Measurements from ENCODE around the gene HNRNPA0. TPM values are rescaled to one million over a fixed set of nuclear protein-coding genes. Genes with fewer than 3 reads are reported as not detected.

Gene HNRNPA0
- total RNA-seq, 1 experiment from 2014 or later, result 38.9 TPM

GRCh38 chr5:137782055-137782454, 27.9 kb upstream of the HNRNPA0 start:
- DNase-seq (ENCODE audit: low read depth, low spot score) (no peak), ATAC-seq (no peak)
- Histone ChIP-seq H3K36me3 (ENCODE audit: control insufficient read depth in 1 of 2, insufficient read depth in 2 of 2, low read length in 2 of 2) (no peaks in the 10 kb centered on the region), H3K4me3 (replicated peaks in 1 of 2; ENCODE audit: low read depth in 1 of 2, low read length in 2 of 2) (no peak overlapping the region), H3K4me1 (ENCODE audit: control insufficient read depth in 1 of 2, insufficient read depth in 2 of 2, low read length in 2 of 2) (no peaks in the 10 kb centered on the region), H3K79me2 (ENCODE audit: insufficient read depth, low read length) (no peaks in the 10 kb centered on the region), H3K9ac (ENCODE audit: low read length) (no peak overlapping the region), H2AFZ (ENCODE audit: low read depth, low read length, poor library complexity, severe bottlenecking) (no peak overlapping the region), H3K27ac (ENCODE audit: low read depth, low read length) (no peak overlapping the region), H3K9me2 (ENCODE audit: insufficient read depth) (no peaks in the 10 kb centered on the region), H3K4me2 (ENCODE audit: low read length) (no peak overlapping the region), H3K9me3 (ENCODE audit: control insufficient read depth in 1 of 2, insufficient read depth in 1 of 2, low read depth in 1 of 2, low read length in 2 of 2) (no peaks in the 10 kb centered on the region), H3K27me3 (ENCODE audit: insufficient read depth, low read length) (no peaks in the 10 kb centered on the region), H4K20me1 (ENCODE audit: insufficient read depth) (no peaks in the 10 kb centered on the region)
- BruUV-seq (replicated peaks), result no TSS peak
- intact Hi-C loops (cut with micrococcal nuclease), result no loop called here
- CTCF ChIA-PET, result no interaction called here
- RAD21 ChIA-PET (ENCODE audit: low non-redundant PET in 1 of 2, low total read pairs in 2 of 2, uncharacterized antibody in 2 of 2, unreplicated experiment in 2 of 2), result no interaction called here
- TF ChIP-seq EZH2phosphoT487 (IDR thresholded peaks at IDR 0.05; ENCODE audit: borderline replicate concordance) (no peak), EGR1 (IDR thresholded peaks at IDR 0.05; ENCODE audit: low read depth) (no peak), YY1 (IDR thresholded peaks at IDR 0.05; ENCODE audit: extremely low read depth, insufficient replicate concordance, low read depth, low read length) (no peak), ZNF274 (IDR thresholded peaks at IDR 0.05; ENCODE audit: low read depth, low read length) (no peak), RAD21 (IDR thresholded peaks at IDR 0.05; ENCODE audit: low read depth) (no peak), SIN3A (IDR thresholded peaks at IDR 0.05; ENCODE audit: low read depth) (no peak), EZH2 (IDR thresholded peaks at IDR 0.05) (no peak), FOSL1 (IDR thresholded peaks at IDR 0.05; ENCODE audit: low read depth) (no peak), CBX3 (IDR thresholded peaks at IDR 0.05; ENCODE audit: low read depth) (no peak), JUND (IDR thresholded peaks at IDR 0.05) (no peak), SRF (IDR thresholded peaks at IDR 0.05; ENCODE audit: low read depth) (no peak)
- POLR2A ChIA-PET, result no interaction called here
